Keratinocyte (primary cell): Measurements from ENCODE around the gene SLC35B2.

Experiments
- EZH2 ChIP-seq: IDR thresholded peaks from one replicate; pipeline ENCODE4 v1.6.1; 2012; ENCODE audit warnings: inconsistent platforms, mild to moderate bottlenecking, low read length, moderate library complexity
- TF ChIP-seq, protein P1 (sequence below), 3 experiments: IDR thresholded peaks in 1 of 3; conservative IDR thresholded peaks in 1 of 3; optimal IDR thresholded peaks in 1 of 3; 2 replicates in 2 of 3; 3 replicates in 1 of 3; pipeline versions ENCODE3 to v1.5.1; 2011; ENCODE audit warnings: low read length in 3 of 3, mild to moderate bottlenecking in 3 of 3, moderate library complexity in 2 of 3, control low read depth in 1 of 3, inconsistent platforms in 1 of 3; ENCODE audit not compliant: insufficient read depth in 2 of 3; ENCODE audit errors: extremely low read depth in 1 of 3

DNA sequence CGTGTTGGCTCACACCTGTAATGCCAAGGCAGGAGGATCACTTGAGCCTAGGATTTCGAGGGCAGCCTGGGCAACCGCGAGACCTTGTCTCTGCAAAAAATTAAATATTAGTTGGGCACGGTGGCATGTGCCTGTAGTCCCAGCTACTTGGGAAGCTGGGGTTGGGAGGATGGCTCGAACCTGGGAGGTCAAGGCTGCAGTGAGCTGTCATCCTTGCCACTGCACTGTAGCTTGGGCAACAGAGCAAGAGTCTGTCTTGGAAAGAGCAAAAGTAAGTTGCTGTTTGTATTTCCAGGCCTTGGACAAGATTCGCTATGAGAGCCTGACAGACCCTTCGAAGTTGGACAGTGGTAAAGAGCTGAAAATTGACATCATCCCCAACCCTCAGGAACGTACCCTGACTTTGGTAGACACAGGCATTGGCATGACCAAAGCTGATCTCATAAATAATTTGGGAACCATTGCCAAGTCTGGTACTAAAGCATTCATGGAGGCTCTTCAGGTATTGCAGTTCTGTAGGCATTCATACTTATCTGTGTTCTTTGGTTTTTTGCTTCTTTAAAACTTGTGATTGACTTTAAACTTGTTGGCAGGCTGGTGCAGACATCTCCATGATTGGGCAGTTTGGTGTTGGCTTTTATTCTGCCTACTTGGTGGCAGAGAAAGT, 8.1 kb downstream of the SLC35B2 start:
- TF ChIP-seq, protein P1, sequence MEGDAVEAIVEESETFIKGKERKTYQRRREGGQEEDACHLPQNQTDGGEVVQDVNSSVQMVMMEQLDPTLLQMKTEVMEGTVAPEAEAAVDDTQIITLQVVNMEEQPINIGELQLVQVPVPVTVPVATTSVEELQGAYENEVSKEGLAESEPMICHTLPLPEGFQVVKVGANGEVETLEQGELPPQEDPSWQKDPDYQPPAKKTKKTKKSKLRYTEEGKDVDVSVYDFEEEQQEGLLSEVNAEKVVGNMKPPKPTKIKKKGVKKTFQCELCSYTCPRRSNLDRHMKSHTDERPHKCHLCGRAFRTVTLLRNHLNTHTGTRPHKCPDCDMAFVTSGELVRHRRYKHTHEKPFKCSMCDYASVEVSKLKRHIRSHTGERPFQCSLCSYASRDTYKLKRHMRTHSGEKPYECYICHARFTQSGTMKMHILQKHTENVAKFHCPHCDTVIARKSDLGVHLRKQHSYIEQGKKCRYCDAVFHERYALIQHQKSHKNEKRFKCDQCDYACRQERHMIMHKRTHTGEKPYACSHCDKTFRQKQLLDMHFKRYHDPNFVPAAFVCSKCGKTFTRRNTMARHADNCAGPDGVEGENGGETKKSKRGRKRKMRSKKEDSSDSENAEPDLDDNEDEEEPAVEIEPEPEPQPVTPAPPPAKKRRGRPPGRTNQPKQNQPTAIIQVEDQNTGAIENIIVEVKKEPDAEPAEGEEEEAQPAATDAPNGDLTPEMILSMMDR (optimal IDR thresholded peaks at IDR 0.05 in 1 of 3, IDR thresholded peaks at IDR 0.05 in 1 of 3, conservative IDR thresholded peaks at IDR 0.05 in 1 of 3; ENCODE audit: extremely low read depth in 1 of 3, insufficient read depth in 2 of 3, low read length in 3 of 3): no peak
- no peak for TF ChIP-seq EZH2
